HG02981 (cell line): Measurements from ENCODE around the gene CAD.

Source experiments
- ATAC-seq: cut with Tn5 transposase; IDR thresholded peaks from one replicate; pipeline ENCODE4 v1.9.1; 2021; ENCODE audit warnings: mild to moderate bottlenecking, moderate library complexity; ENCODE audit not compliant: unreplicated experiment

Gene CAD

DNA sequence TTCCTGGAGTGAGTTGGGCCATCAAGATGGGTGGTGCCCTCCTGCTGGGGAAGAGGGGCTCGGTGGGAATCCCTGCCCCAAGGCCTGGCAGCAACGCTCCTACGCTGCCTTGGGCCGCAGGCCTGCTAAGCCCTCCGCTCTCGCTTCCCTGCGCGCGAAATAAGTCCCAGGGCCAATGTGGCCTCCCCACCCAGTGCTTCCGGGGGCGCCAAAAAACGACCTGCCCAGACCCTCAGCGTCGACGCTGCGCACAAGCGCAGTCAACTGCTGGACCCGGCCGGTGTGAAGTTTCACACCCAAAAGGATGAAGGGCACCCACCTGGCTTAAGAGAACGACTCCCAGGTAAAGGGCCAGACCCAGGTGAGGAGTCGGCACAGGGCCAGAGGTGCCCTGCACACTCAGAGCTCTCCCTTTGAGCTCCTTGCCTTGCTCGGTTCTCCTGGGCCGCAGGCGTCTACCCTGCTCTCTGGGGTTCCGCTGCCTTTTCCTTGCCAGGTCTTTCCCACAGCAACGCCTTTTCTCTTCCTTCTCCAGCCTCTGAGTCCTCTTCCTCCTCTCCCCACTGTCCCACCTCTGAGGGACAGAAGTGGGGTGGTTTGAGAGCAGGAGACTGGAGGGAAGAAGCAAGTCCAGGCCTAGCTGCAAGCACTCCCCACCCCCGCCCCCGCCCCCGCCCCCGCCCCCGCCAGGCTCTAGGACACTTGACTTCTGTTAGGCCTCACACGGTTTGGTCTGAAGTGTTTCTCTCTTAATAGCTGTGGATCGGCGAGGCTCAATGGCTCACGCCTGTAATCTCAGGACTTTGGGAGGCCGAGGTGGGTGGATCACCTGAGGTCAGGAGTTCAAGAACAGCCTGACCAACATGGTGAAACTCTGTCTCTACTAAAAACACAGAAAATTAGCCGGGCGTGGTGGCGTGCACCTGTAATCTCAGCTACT lies 58.3 kb downstream of the CAD start, which contains the start of gene DNAJC5G:
Gene DNAJC5G (plus strand): TSS at position 223 of the 940 bp plus-strand sequence. CDS start 1,296 bp downstream, outside the sequence.
- ATAC-seq = no peak

- no peak for ATAC-seq
These were observed 60.8 kb downstream of the CAD start for GRCh38 chr2:27278010-27278409.

DNA sequence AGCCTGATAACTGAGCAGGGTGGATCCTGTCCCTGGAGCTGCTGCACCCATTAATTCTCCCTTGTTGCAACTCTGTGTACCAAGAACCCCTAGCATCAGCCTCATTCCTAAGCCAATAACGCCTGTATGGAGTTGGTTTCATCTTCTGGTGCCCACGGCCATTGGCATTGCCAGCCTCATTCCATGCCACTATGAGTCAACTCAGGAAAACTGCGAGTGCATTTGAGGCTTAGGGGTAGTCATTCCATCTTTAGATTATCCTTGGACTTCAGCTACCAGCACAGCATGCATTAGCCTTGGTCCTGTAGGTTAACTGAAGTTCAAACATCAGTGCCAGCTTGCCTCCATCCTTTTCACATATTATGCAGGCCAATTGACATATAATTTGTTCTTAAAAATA lies 63.7 kb downstream of the CAD start:
- no peak for ATAC-seq

DNA sequence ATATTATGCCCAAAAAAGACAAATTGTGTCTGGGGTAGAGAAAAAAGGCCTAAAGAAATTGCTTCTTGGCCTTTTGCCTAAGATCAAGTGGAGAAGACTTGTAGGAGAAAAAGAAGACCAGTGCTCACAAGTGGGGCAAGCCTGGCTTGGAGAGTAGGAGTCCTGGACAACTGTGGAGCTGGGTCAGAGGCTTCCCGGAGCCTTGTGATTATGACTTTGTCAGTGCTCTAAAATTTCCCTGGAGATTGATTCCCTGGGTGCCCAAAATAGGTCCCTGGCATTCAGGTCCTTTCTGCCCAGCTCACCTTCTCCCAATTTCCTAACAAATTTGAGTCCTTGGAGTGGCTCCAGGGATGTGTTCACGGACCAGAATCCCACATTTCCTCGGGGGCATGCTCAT lies 64.3 kb downstream of the CAD start:
- no peak for ATAC-seq

DNA sequence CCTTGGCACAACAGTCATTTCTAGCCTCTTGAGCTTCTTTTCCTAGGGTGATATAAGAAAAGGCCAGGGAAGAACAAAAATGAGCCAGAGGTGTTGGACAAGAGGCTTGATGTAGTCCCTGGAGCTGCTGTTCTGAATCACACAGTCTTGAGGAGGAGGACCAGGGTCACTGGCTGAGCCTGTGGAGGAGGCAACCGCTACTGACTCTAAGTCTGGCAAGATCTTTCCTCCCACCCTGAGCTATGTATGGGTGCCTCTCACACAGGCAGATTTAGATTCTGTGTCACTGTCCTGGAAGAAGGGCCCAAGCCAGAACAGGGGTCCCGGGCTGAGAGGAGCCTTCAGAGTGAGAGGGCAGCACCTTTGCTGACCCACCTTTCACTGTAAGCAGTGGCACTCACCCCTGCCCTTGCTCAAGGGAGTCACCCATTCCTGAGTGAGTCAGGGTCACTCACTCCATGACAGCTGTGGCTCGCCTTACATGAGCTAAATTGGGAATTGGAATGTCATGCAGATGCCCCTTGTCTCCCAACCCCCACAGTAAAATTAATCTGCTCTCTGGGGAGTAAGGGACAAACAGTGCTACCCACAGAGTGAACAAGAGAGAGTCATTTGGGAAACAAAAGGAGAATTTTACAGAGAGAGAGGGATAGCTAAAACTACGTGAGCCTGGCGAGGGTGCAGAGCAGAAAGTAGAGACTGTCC lies 64.8 kb downstream of the CAD start, which contains the start of gene TRIM54:
Gene TRIM54 (plus strand): TSS at position 575 of the 705 bp plus-strand sequence. CDS start 303 bp downstream, outside the sequence.
- ATAC-seq = no peak

DNA sequence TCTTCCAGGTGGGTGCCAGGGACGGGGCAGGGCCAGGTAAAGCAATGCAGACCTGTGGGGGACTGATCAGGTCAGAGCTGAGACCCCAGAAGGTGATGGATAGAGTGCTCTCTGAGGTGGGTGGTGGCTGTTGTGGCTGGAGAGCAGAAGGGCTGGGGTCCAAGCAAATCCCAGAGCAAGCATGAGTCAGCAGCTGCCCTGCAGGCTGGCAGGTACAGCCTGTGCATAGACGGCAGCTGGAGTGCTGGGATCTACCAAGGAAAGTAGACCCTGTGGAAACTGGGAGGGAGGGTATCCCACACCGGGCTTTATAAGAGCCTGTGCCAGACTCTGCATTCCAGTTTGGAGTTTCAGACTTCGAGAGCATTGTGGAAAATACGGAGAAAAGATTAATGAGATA lies 65.7 kb downstream of the CAD start:
- no peak for ATAC-seq

- ATAC-seq = no peak
These were observed 67.8 kb downstream of the CAD start for GRCh38 chr2:27284996-27285395.

DNA sequence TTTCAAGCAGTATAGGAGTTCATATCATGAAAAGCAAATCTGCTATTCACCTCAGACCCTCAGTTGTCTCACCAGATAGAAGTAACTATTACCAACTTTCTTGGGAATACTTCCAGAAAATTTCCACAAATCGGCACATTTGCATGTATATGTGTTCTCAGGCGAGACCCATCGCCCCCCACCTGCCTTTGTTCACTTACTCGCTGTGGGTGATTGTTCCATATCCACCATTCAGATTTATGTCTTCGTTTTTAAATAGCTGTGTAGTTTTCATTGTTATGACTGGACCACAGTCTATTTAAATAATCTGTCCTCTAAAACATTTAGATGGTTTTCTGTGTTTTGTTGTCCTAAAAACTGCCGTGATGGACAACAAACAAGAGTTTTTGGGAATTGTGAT lies 68.3 kb downstream of the CAD start:
- ATAC-seq = no peak

DNA sequence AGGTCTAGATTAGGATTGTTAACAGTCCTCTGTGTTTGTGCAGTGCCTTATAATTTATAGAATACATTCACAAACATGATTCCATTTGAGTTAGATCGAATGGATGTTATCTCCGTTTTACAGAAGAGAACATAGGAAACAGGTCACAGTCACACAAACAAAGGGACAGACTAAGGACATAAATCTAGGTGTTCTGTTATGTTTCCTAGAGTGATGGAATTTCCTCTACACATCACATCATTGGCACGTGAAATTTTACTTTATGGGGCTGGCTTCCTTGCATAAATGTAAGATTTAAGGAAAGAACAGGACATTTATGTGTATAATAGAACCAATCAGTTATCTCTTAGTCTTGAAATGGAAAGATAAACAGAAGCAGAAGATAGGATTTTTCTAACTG lies 71.4 kb downstream of the CAD start:
- no peak for ATAC-seq

GRCh38 chr2:27290549-27290948 lies 73.4 kb downstream of the CAD start:
- ATAC-seq = no peak

GRCh38 chr2:27291865-27292264 lies 74.7 kb downstream of the CAD start:
- no peak for ATAC-seq
